ENCODE measurements around the gene TINAG. TPM values are rescaled to one million over a fixed set of nuclear protein-coding genes. Genes with fewer than 3 reads are reported as not detected.

Gene TINAG
- total and polyA plus RNA-seq, 10 of the 15 experiments (the other 5 are each of a cell fraction or from before 2014, with no cell fraction given): 0.26 to 7.7 (median 0.95) TPM

DNA sequence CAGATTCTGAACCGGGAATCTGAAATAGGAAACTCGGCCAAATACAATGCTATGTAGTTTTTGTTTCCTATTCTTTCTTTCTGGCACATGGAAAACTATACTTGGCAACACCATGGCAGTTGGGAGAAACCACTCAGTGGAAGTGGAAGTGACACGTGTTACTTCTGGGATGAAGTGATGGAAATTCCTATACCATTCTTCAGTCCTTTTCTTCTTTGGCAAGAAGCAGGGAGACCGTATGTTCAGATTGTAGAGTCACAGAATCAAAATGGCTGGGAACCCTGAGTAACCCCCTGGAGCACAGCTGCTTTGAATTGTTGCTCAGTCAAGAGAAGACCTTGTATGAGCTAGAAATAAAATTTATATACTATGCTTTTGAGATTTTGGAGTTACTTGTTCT is 18.8 kb upstream of the TINAG start:
- TF ChIP-seq POU2F2 (IDR thresholded peaks at IDR 0.05; ENCODE audit: borderline replicate concordance, low read depth, low read length) (no peak), ESRRA (IDR thresholded peaks at IDR 0.05; ENCODE audit: low read length) (no peak), CBX3 (IDR thresholded peaks at IDR 0.05; ENCODE audit: borderline replicate concordance, low read depth) (no peak), YY1 (IDR thresholded peaks at IDR 0.05; ENCODE audit: low read depth, low read length) (no peak), IRF4 (IDR thresholded peaks at IDR 0.05; ENCODE audit: low read depth, low read length) (no peak), EZH2 (IDR thresholded peaks at IDR 0.05; ENCODE audit: borderline replicate concordance, control insufficient read depth, low read depth, low read length) (no peak), CHD4 (IDR thresholded peaks at IDR 0.05) (no peak), RCOR1 (conservative IDR thresholded peaks at IDR 0.05; ENCODE audit: low read depth, low read length) (no peak), LARP7 (IDR thresholded peaks at IDR 0.05) (no peak), KLF5 (IDR thresholded peaks at IDR 0.05; ENCODE audit: partially characterized antibody) (no peak)
- TF ChIP-seq, protein P1, sequence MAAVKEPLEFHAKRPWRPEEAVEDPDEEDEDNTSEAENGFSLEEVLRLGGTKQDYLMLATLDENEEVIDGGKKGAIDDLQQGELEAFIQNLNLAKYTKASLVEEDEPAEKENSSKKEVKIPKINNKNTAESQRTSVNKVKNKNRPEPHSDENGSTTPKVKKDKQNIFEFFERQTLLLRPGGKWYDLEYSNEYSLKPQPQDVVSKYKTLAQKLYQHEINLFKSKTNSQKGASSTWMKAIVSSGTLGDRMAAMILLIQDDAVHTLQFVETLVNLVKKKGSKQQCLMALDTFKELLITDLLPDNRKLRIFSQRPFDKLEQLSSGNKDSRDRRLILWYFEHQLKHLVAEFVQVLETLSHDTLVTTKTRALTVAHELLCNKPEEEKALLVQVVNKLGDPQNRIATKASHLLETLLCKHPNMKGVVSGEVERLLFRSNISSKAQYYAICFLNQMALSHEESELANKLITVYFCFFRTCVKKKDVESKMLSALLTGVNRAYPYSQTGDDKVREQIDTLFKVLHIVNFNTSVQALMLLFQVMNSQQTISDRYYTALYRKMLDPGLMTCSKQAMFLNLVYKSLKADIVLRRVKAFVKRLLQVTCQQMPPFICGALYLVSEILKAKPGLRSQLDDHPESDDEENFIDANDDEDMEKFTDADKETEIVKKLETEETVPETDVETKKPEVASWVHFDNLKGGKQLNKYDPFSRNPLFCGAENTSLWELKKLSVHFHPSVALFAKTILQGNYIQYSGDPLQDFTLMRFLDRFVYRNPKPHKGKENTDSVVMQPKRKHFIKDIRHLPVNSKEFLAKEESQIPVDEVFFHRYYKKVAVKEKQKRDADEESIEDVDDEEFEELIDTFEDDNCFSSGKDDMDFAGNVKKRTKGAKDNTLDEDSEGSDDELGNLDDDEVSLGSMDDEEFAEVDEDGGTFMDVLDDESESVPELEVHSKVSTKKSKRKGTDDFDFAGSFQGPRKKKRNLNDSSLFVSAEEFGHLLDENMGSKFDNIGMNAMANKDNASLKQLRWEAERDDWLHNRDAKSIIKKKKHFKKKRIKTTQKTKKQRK (IDR thresholded peaks at IDR 0.05; ENCODE audit: low read depth, low read length): no peak
- TF ChIP-seq, protein P2, sequence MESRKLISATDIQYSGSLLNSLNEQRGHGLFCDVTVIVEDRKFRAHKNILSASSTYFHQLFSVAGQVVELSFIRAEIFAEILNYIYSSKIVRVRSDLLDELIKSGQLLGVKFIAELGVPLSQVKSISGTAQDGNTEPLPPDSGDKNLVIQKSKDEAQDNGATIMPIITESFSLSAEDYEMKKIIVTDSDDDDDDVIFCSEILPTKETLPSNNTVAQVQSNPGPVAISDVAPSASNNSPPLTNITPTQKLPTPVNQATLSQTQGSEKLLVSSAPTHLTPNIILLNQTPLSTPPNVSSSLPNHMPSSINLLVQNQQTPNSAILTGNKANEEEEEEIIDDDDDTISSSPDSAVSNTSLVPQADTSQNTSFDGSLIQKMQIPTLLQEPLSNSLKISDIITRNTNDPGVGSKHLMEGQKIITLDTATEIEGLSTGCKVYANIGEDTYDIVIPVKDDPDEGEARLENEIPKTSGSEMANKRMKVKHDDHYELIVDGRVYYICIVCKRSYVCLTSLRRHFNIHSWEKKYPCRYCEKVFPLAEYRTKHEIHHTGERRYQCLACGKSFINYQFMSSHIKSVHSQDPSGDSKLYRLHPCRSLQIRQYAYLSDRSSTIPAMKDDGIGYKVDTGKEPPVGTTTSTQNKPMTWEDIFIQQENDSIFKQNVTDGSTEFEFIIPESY (IDR thresholded peaks at IDR 0.05): no peak
- TF ChIP-seq, protein P3, sequence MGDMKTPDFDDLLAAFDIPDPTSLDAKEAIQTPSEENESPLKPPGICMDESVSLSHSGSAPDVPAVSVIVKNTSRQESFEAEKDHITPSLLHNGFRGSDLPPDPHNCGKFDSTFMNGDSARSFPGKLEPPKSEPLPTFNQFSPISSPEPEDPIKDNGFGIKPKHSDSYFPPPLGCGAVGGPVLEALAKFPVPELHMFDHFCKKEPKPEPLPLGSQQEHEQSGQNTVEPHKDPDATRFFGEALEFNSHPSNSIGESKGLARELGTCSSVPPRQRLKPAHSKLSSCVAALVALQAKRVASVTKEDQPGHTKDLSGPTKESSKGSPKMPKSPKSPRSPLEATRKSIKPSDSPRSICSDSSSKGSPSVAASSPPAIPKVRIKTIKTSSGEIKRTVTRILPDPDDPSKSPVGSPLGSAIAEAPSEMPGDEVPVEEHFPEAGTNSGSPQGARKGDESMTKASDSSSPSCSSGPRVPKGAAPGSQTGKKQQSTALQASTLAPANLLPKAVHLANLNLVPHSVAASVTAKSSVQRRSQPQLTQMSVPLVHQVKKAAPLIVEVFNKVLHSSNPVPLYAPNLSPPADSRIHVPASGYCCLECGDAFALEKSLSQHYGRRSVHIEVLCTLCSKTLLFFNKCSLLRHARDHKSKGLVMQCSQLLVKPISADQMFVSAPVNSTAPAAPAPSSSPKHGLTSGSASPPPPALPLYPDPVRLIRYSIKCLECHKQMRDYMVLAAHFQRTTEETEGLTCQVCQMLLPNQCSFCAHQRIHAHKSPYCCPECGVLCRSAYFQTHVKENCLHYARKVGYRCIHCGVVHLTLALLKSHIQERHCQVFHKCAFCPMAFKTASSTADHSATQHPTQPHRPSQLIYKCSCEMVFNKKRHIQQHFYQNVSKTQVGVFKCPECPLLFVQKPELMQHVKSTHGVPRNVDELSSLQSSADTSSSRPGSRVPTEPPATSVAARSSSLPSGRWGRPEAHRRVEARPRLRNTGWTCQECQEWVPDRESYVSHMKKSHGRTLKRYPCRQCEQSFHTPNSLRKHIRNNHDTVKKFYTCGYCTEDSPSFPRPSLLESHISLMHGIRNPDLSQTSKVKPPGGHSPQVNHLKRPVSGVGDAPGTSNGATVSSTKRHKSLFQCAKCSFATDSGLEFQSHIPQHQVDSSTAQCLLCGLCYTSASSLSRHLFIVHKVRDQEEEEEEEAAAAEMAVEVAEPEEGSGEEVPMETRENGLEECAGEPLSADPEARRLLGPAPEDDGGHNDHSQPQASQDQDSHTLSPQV (IDR thresholded peaks at IDR 0.05): no peak
- H3K27me3 ChIP-seq (replicated peaks in 1 of 2; ENCODE audit: control insufficient read depth in 2 of 2, insufficient read depth in 2 of 2, low read length in 1 of 2): no peaks in the 10 kb centered on the region
- H3K36me3 ChIP-seq (ENCODE audit: control insufficient read depth in 2 of 2, insufficient read depth in 2 of 2, low read length in 1 of 2): no peaks in the 10 kb centered on the region
- no peaks in the 10 kb centered on the region for H4K20me1 ChIP-seq (ENCODE audit: control insufficient read depth, insufficient read depth)
- no peak overlapping the region for H3K9ac ChIP-seq (ENCODE audit: control insufficient read depth, insufficient read depth, low read length)
- no peak overlapping the region for H2AFZ ChIP-seq (ENCODE audit: control insufficient read depth, low read depth, low read length)
- POLR2A ChIA-PET: no interaction called here
- ATAC-seq (no peak), FAIRE-seq (no peak), DNase-seq (ENCODE audit: low read depth, low spot score) (no peak)
- RAD21 ChIA-PET (ENCODE audit: unreplicated experiment): no interaction called here
- H3K9me3 ChIP-seq (replicated peaks; ENCODE audit: control insufficient read depth, insufficient read depth, low read length): no peaks in the 10 kb centered on the region
- SMC1A ChIA-PET (ENCODE audit: uncharacterized antibody, unreplicated experiment): interaction anchor here (0.6 kb wide), 1 partner anchor 31 kb away, joined by 3 read pairs; no protein-coding TSS in a partner anchor
- no peak overlapping the region for H3K4me2 ChIP-seq (ENCODE audit: control insufficient read depth, insufficient read depth)
- no peak overlapping the region for H3K4me3 ChIP-seq
- 30% methylated on average over 4 of the region's 4 CpGs for WGBS (ENCODE audit: insufficient coverage, insufficient replicate concordance, low lambda C conversion rate, missing lambda C conversion rate)
- no peak overlapping the region for H3K27ac ChIP-seq (ENCODE audit: control insufficient read depth, insufficient read depth)
- H3K79me2 ChIP-seq (ENCODE audit: control insufficient read depth, insufficient read depth, low read length): no peaks in the 10 kb centered on the region
- no peaks in the 10 kb centered on the region for H3K4me1 ChIP-seq (ENCODE audit: control insufficient read depth, insufficient read depth, low read length)
- no TSS peak for BruUV-seq (replicated peaks)
- intact Hi-C loops (cut with micrococcal nuclease; ENCODE audit: unreplicated experiment) (no loop called here), in situ Hi-C loops (cut with MboI) (no loop called here)
- CTCF ChIA-PET: no interaction called here
